Heart left ventricle (tissue), 16 donors: Measurements from ENCODE around the gene SMIM5. TPM values are rescaled to one million over a fixed set of nuclear protein-coding genes. Genes with fewer than 3 reads are reported as not detected.

Source experiments
- ATAC-seq, 4 donors: fragments of 200-7000 bp; cut with Tn5 transposase; one replicate each; pipeline ENCODE4 v1.9.1; 2020 to 2022; ENCODE audit warnings: moderate library complexity in 4 of 4, mild to moderate bottlenecking in 3 of 4, moderate number of reproducible peaks in 1 of 4
- DNase-seq, 5 donors: peaks; one replicate each; pipeline ENCODE4 v3.0.0-alpha.2; 2020
- H3K27ac ChIP-seq, 12 donors: fragments of 200-600 bp; sonication (generic) in 4 of 12; one replicate each; pipeline versions ENCODE4 v1.5.0 to v1.8.0; 2016 to 2022; ENCODE audit warnings: mild to moderate bottlenecking in 2 of 12
- H3K27me3 ChIP-seq, 9 donors: fragments of 200-600 bp; sonication (generic) in 2 of 9; one replicate each; pipeline versions ENCODE4 v1.5.1 to v1.8.0; 2016 to 2022; ENCODE audit warnings: mild to moderate bottlenecking in 3 of 9
- H3K36me3 ChIP-seq, 9 donors: fragments of 200-600 bp; sonication (generic) in 2 of 9; one replicate each; pipeline versions ENCODE4 v1.5.0 to v1.8.0; 2018 to 2022; ENCODE audit warnings: mild to moderate bottlenecking in 2 of 9
- H3K4me1 ChIP-seq, 12 donors: fragments of 200-600 bp; sonication (generic) in 4 of 12; one replicate each; pipeline versions ENCODE4 v1.5.0 to v1.8.0; 2016 to 2022; ENCODE audit warnings: mild to moderate bottlenecking in 3 of 12
- H3K4me3 ChIP-seq, 12 donors: fragments of 200-600 bp; sonication (generic) in 4 of 12; one replicate each; pipeline versions ENCODE4 v1.5.0 to v1.8.0; 2017 to 2022; ENCODE audit warnings: mild to moderate bottlenecking in 9 of 12, moderate library complexity in 4 of 12
- H3K9me3 ChIP-seq, 12 donors: fragments of 200-600 bp; sonication (generic) in 4 of 12; one replicate each; pipeline versions ENCODE4 v1.5.0 to v1.8.0; 2016 to 2022; ENCODE audit warnings: mild to moderate bottlenecking in 1 of 12
- CTCF ChIP-seq, 12 donors: fragments of 200-600 bp; sonication (generic) in 4 of 12; IDR thresholded peaks; one replicate each; pipeline versions ENCODE4 v1.5.0 to v1.8.0; 2018 to 2022; ENCODE audit warnings: antibody characterized with exemption in 12 of 12, mild to moderate bottlenecking in 5 of 12
- POLR2A ChIP-seq, 2 donors: fragments of 450-650 bp; IDR thresholded peaks; one replicate each; pipeline ENCODE4 v1.6.1; 2017; ENCODE audit warnings: antibody characterized with exemption in 2 of 2, mild to moderate bottlenecking in 2 of 2, moderate library complexity in 2 of 2
- WGBS, 4 donors: extraction: QIAGEN DNeasy Blood & Tissue Kit in 2 of 4; methylation state at CpG; one replicate each; pipeline versions ENCODE4 v1.1.5 to v1.1.7; 2013 to 2018; 5-methylcytosine and 5-hydroxymethylcytosine counted together
- intact Hi-C, 10 donors: fragments of 100-400 bp; cut with DNase I; formaldehyde crosslinking; loops; one replicate each; pipeline versions ENCODE4 v1.11.1 to v1.14.2; 2022
- polyA plus RNA-seq, 2 donors: library from polyadenylated mRNA; stranded (reverse); fragments of 200-250 nt; gene quantifications; one replicate each; pipeline ENCODE4 v1.2.3, GENCODE V29; 2013
- total RNA-seq, 9 donors: library from RNA; depleted of rRNA in 2 of 9; stranded (reverse); fragments of >200 nt in 2 of 9; fragmentation: NEBNext Ultra II Directional in 3 of 9; extraction: Animal tissue kit (Norgen Biotek cat#: 25700) in 3 of 9; gene quantifications; one replicate each; pipeline versions ENCODE4 v1.1.0 to v1.2.4, GENCODE V29; 2016 to 2023
- donor health status: ischemic (EF 13 %, LVEDD 7.1; RV severe dilation, severe dysfunction).
- donor health status: healthy with polysubstance abuse.
- donor health status: DM: no; HTN: yes; CAD: no.
- donor health status: DM: no; HTN: no; CAD: no.
- donor health status: ischemic (EF 25% LVEDD 6.9; RV normal size, moderate dysfunction).
- donor health status: ischemic (EF 25% LVEDD 5.7; RV mildly dilated, moderate dysfunction).
- donor health status: healthy.
- donor health status: DM: yes; HTN: yes; CAD: no.
- donor health status: ischemic (EF 35%, LVEDD 5.7; RV mildly dilated, moderate dysfunction).
- donor health status: nonischemic (EF 11% LVEDD 7.7; RV severe dilation, severe dysfunction).
- donor health status: DM: yes; HTN: yes; CAD: no.
- donor health status: PGD.
- donor health status: ischemic (EF 29% LVEDD 5.4; RV normal size, mild dysfunction).
- donor health status: nonischemic (EF 23%, LVEDD 6.1; RV moderate dilation, normal function).

SMIM5 gene
- total and polyA plus RNA-seq, 11 donors = 1.8 to 18.2 (median 6.8) TPM

GRCh38 chr17:75621489-75621888 is 11.7 kb upstream of the SMIM5 start:
- TF ChIP-seq POLR2A (IDR thresholded peaks at IDR 0.05) = no peak
- TF ChIP-seq CTCF (IDR thresholded peaks at IDR 0.05) = no peak
- Histone ChIP-seq H3K36me3 (peaks cover 0 to 92% (median 64%) of the 10 kb centered on the region in 9 donors), H3K4me1 (peaks cover 0 to 4% (median 0%) of the 10 kb centered on the region in 12 donors), H3K27ac (no peak overlapping the region), H3K27me3 (no peaks in the 10 kb centered on the region), H3K9me3 (no peaks in the 10 kb centered on the region), H3K4me3 (no peak overlapping the region)
- 90 to 100% (median 93%) methylated on average over 1 to 4 of the region's 4 CpGs for WGBS, 4 donors
- intact Hi-C loops = no loop called here
- DNase-seq (peak in 1 of 5 donors; percentile 46), ATAC-seq (no peak)

- H3K4me3 ChIP-seq = no peak overlapping the region
- H3K4me1 ChIP-seq = peaks cover 0 to 4% (median 0%) of the 10 kb centered on the region in 12 donors
- H3K36me3 ChIP-seq = peaks cover 0 to 92% (median 68%) of the 10 kb centered on the region in 9 donors
- no peak overlapping the region for H3K27ac ChIP-seq
- H3K9me3 ChIP-seq = no peaks in the 10 kb centered on the region
- ATAC-seq (no peak), DNase-seq (no peak)
- TF ChIP-seq POLR2A (IDR thresholded peaks at IDR 0.05) (no peak), CTCF (IDR thresholded peaks at IDR 0.05) (no peak)
- WGBS, 4 donors = 86 to 91% (median 89%) methylated on average over 7 to 8 of the region's 8 CpGs
- intact Hi-C loops = no loop called here
- H3K27me3 ChIP-seq = no peaks in the 10 kb centered on the region
These were observed 11.2 kb upstream of the SMIM5 start for GRCh38 chr17:75622076-75622475.

GRCh38 chr17:75622771-75623273 is 10.4 kb upstream of the SMIM5 start:
- no peak overlapping the region for H3K27ac ChIP-seq
- H3K4me3 ChIP-seq = no peak overlapping the region
- intact Hi-C loops = no loop called here
- no peaks in the 10 kb centered on the region for H3K9me3 ChIP-seq
- H3K36me3 ChIP-seq = peaks cover 0 to 89% (median 65%) of the 10 kb centered on the region in 9 donors
- DNase-seq = no peak
- peaks cover 0 to 4% (median 0%) of the 10 kb centered on the region in 12 donors for H3K4me1 ChIP-seq
- 87 to 92% (median 89%) methylated on average over 15 of the region's 15 CpGs for WGBS, 4 donors
- no peaks in the 10 kb centered on the region for H3K27me3 ChIP-seq
- ATAC-seq = no peak
- TF ChIP-seq CTCF (IDR thresholded peaks at IDR 0.05) = no peak
- TF ChIP-seq POLR2A (IDR thresholded peaks at IDR 0.05) = no peak

- DNase-seq (no peak), ATAC-seq (no peak)
- Histone ChIP-seq H3K36me3 (peaks cover 0 to 90% (median 59%) of the 10 kb centered on the region in 9 donors), H3K4me1 (peaks cover 0 to 4% (median 0%) of the 10 kb centered on the region in 12 donors), H3K27ac (no peak overlapping the region), H3K9me3 (no peaks in the 10 kb centered on the region), H3K27me3 (no peaks in the 10 kb centered on the region), H3K4me3 (no peak overlapping the region)
- TF ChIP-seq CTCF (IDR thresholded peaks at IDR 0.05) (no peak), POLR2A (IDR thresholded peaks at IDR 0.05) (no peak)
- WGBS, 4 donors = 78 to 86% (median 85%) methylated on average over 9 of the region's 9 CpGs
- intact Hi-C loops = no loop called here
These were observed 9.8 kb upstream of the SMIM5 start for GRCh38 chr17:75623386-75623785.
